ENCODE data around the gene CAPN15. TPM values are rescaled to one million over a fixed set of nuclear protein-coding genes. Genes with fewer than 3 reads are reported as not detected.

The CAPN15 gene
- total and polyA plus RNA-seq, 2 of the 4 experiments (the other 2 are of a cell fraction) = 9.3 to 24.3 TPM

DNA sequence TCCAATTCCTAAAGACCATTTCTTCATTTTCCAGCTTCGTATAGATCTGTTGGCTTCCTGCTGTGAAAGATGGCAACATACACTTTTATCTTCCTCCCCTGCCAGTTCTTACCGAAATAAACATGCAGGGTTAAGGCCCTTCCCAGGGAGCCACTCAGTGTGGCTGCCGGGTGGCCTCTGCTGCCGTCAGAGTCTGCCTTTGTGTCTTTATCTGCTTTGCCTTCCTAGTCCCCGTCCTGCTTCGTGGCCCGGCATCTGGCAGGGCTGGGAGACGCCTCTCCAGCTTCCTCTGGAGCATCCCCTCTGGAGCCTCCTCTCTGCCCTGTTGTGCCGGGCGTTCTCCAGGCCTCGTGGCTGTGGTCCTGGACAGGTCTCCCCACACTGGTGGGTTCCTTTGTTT is 30.3 kb upstream of the CAPN15 start:
- intact Hi-C loops (cut with micrococcal nuclease) = no loop called here
- WGBS, 2 experiments (ENCODE audit: extremely low coverage in 2 of 2, insufficient read length in 1 of 2) = 79% methylated on average over 5 of the region's 11 CpGs; no CpG with 5 or more reads in 1 of the 2 experiments
- in situ Hi-C loops (cut with MboI; ENCODE audit: low sequenced_read_pairs) = no loop called here

More for the DNA sequence above, 30.3 kb upstream of the CAPN15 start:
- Histone ChIP-seq H2BK5ac (ENCODE audit: low read depth, low read length, poor library complexity, severe bottlenecking) (no peak overlapping the region), H2AK5ac (ENCODE audit: low read depth, low read length) (no peak overlapping the region), H4K8ac (ENCODE audit: low read depth in 2 of 2, low read length in 2 of 2) (no peak overlapping the region), H3K27ac (ENCODE audit: insufficient read depth, low read length) (no peak overlapping the region), H3K9me3 (ENCODE audit: control insufficient read depth, insufficient read depth, low read length) (no peaks in the 10 kb centered on the region), H3K9ac (ENCODE audit: low read depth, low read length) (no peak overlapping the region), H2AK9ac (replicated peaks; ENCODE audit: low read depth, low read length, poor library complexity) (no peak overlapping the region), H4K5ac (ENCODE audit: low read depth, low read length) (no peak overlapping the region), H3K36me3 (ENCODE audit: control insufficient read depth, insufficient read depth, low read length) (peaks cover 3% of the 10 kb centered on the region; the same call in 1 of the 2 replicates), H3K14ac (replicated peaks; ENCODE audit: low read depth, low read length) (no peak overlapping the region), H2BK20ac (ENCODE audit: low read depth, low read length) (no peak overlapping the region), H3K18ac (ENCODE audit: low read depth, low read length) (no peak overlapping the region), H4K20me1 (ENCODE audit: insufficient read depth, low read length) (no peaks in the 10 kb centered on the region), H3K4me1 (ENCODE audit: control insufficient read depth, insufficient read depth, low read length) (no peaks in the 10 kb centered on the region), H3K4ac (ENCODE audit: low read depth, low read length) (no peak overlapping the region), H3K27me3 (ENCODE audit: control insufficient read depth, insufficient read depth, low read length) (no peaks in the 10 kb centered on the region), H4K91ac (ENCODE audit: insufficient read depth, low read depth, low read length) (no peak overlapping the region), H3K79me1 (ENCODE audit: low read depth in 1 of 2, low read length in 2 of 2) (no peaks in the 10 kb centered on the region), H3K4me2 (ENCODE audit: low read depth, low read length) (no peak overlapping the region), H3K9me1 (ENCODE audit: insufficient read depth, low read length) (no peaks in the 10 kb centered on the region), H3K56ac (ENCODE audit: extremely low read depth, insufficient read depth, low read length) (no peak overlapping the region), H2AFZ (replicated peaks; ENCODE audit: low read length, poor library complexity) (no peak overlapping the region), H3K23ac (ENCODE audit: low read depth, low read length) (no peak overlapping the region), H2BK120ac (ENCODE audit: low read depth, low read length) (no peak overlapping the region), H2BK15ac (ENCODE audit: low read depth, low read length) (no peak overlapping the region), H3K4me3 (ENCODE audit: insufficient read depth, low read depth, low read length) (no peak overlapping the region)
- dilution Hi-C loops (cut with HindIII; ENCODE audit: low sequenced_read_pairs, unreplicated experiment) = no loop called here
- CTCF ChIA-PET = no interaction called here
- TF ChIP-seq MXI1 (IDR thresholded peaks at IDR 0.05; ENCODE audit: borderline replicate concordance, low read depth, low read length) = no peak
- no peak for TF ChIP-seq MAFK (IDR thresholded peaks at IDR 0.05; ENCODE audit: low read depth, low read length)
- no peak for TF ChIP-seq CEBPB (IDR thresholded peaks at IDR 0.05; ENCODE audit: low read depth, low read length)
- TF ChIP-seq FOS (IDR thresholded peaks at IDR 0.05; ENCODE audit: low read depth, low read length) = no peak
- no peak for TF ChIP-seq CHD1 (IDR thresholded peaks at IDR 0.05; ENCODE audit: low read depth, low read length)
- no peak for TF ChIP-seq POLR2A (IDR thresholded peaks at IDR 0.05; ENCODE audit: low read depth, low read length)
- TF ChIP-seq BHLHE40 (IDR thresholded peaks at IDR 0.05; ENCODE audit: low read depth, low read length) = no peak
- TF ChIP-seq MAZ (IDR thresholded peaks at IDR 0.05; ENCODE audit: borderline replicate concordance, low read depth, low read length) = no peak
- no peak for TF ChIP-seq RFX5 (IDR thresholded peaks at IDR 0.05; ENCODE audit: low read depth, low read length)
- TF ChIP-seq USF2 (IDR thresholded peaks at IDR 0.05; ENCODE audit: low read depth, low read length) = no peak
- no peak for TF ChIP-seq ELK1 (IDR thresholded peaks at IDR 0.05; ENCODE audit: borderline replicate concordance, low read depth, low read length)
- no peak for TF ChIP-seq RAD21 (IDR thresholded peaks at IDR 0.05; ENCODE audit: low read length)
- TF ChIP-seq, protein P1, sequence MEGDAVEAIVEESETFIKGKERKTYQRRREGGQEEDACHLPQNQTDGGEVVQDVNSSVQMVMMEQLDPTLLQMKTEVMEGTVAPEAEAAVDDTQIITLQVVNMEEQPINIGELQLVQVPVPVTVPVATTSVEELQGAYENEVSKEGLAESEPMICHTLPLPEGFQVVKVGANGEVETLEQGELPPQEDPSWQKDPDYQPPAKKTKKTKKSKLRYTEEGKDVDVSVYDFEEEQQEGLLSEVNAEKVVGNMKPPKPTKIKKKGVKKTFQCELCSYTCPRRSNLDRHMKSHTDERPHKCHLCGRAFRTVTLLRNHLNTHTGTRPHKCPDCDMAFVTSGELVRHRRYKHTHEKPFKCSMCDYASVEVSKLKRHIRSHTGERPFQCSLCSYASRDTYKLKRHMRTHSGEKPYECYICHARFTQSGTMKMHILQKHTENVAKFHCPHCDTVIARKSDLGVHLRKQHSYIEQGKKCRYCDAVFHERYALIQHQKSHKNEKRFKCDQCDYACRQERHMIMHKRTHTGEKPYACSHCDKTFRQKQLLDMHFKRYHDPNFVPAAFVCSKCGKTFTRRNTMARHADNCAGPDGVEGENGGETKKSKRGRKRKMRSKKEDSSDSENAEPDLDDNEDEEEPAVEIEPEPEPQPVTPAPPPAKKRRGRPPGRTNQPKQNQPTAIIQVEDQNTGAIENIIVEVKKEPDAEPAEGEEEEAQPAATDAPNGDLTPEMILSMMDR (conservative IDR thresholded peaks at IDR 0.05; ENCODE audit: low read depth, low read length) = no peak
- TF ChIP-seq NFE2L2 (IDR thresholded peaks at IDR 0.05; ENCODE audit: low read depth, low read length) = no peak
- TF ChIP-seq RCOR1 (IDR thresholded peaks at IDR 0.05; ENCODE audit: insufficient replicate concordance, low read length) = no peak
- TF ChIP-seq SMC3 (IDR thresholded peaks at IDR 0.05; ENCODE audit: low read depth, low read length) = no peak
- POLR2A ChIA-PET (ENCODE audit: unreplicated experiment) = no interaction called here
- no TSS peak for BruUV-seq (replicated peaks)
- ATAC-seq (ENCODE audit: low read depth) = no peak
- no peak for DNase-seq

Data from IMR-90 (cell line).